Keratinocyte (primary cell): ENCODE measurements around the gene ADM2. TPM values are rescaled to one million over a fixed set of nuclear protein-coding genes. Genes with fewer than 3 reads are reported as not detected.

Source experiments
- DNase-seq: peaks from one replicate; pipeline ENCODE4 v3.0.0-alpha.2; 2011; ENCODE audit warnings: low read depth, missing footprints, low spot score
- FAIRE-seq: peaks from 2 replicates; lab custom pipeline; 2011; peaks lifted over from hg19 to GRCh38; lab: Jason Lieb, UNC
- H2AFZ ChIP-seq: 2 replicates; pipeline ENCODE4 v1.6.0; 2012; ENCODE audit warnings: low read length, control low read depth, inconsistent platforms; ENCODE audit not compliant: control insufficient read depth
- H3K27ac ChIP-seq: 2 replicates; pipeline ENCODE4 v1.5.1; 2011; ENCODE audit warnings: low read length; ENCODE audit not compliant: control insufficient read depth, insufficient read depth
- H3K27me3 ChIP-seq: 3 replicates; pipeline ENCODE4 v1.6.0; 2011; ENCODE audit warnings: low read length; ENCODE audit not compliant: control insufficient read depth, insufficient read depth; ENCODE audit errors: extremely low read depth
- H3K36me3 ChIP-seq, 2 experiments: 2 replicates in 1 of 2; 3 replicates in 1 of 2; pipeline ENCODE4 v1.5.1; 2011; ENCODE audit warnings: low read length in 2 of 2, mild to moderate bottlenecking in 1 of 2; ENCODE audit not compliant: control insufficient read depth in 2 of 2, insufficient read depth in 2 of 2; ENCODE audit errors: extremely low read depth in 1 of 2
- H3K4me1 ChIP-seq: 3 replicates; pipeline ENCODE4 v1.5.1; 2011; ENCODE audit warnings: low read length; ENCODE audit not compliant: control insufficient read depth, insufficient read depth; ENCODE audit errors: extremely low read depth
- H3K4me2 ChIP-seq: 3 replicates; pipeline ENCODE4 v1.6.0; 2011; ENCODE audit warnings: low read depth, low read length; ENCODE audit not compliant: control insufficient read depth, insufficient read depth; ENCODE audit errors: extremely low read depth
- H3K4me3 ChIP-seq, 3 experiments: fragments of 200-600 bp in 1 of 3; sonication (generic) in 1 of 3; 2 replicates in 2 of 3; 3 replicates in 1 of 3; pipeline ENCODE4 v1.5.1; 2011 to 2016; ENCODE audit warnings: low read length in 3 of 3, mild to moderate bottlenecking in 3 of 3, control low read depth in 2 of 3, inconsistent platforms in 1 of 3, low read depth in 1 of 3, mixed read lengths in 1 of 3, mixed run types in 1 of 3, moderate library complexity in 1 of 3; ENCODE audit not compliant: control insufficient read depth in 2 of 3, insufficient read depth in 2 of 3; ENCODE audit errors: extremely low read depth in 1 of 3
- H3K79me2 ChIP-seq: 2 replicates; pipeline ENCODE4 v1.6.0; 2012; ENCODE audit warnings: low read length; ENCODE audit not compliant: control insufficient read depth, insufficient read depth
- H3K9ac ChIP-seq: 3 replicates; pipeline ENCODE4 v1.6.0; 2011; ENCODE audit warnings: low read length; ENCODE audit not compliant: control insufficient read depth, insufficient read depth; ENCODE audit errors: extremely low read depth
- H3K9me1 ChIP-seq: 3 replicates; pipeline ENCODE4 v1.6.0; 2011; ENCODE audit warnings: low read length; ENCODE audit not compliant: control insufficient read depth, insufficient read depth; ENCODE audit errors: extremely low read depth
- H3K9me3 ChIP-seq: 2 replicates; pipeline ENCODE4 v1.5.1; 2012; ENCODE audit warnings: low read depth, low read length; ENCODE audit not compliant: control insufficient read depth
- H4K20me1 ChIP-seq: 3 replicates; pipeline ENCODE4 v1.6.0; 2011; ENCODE audit warnings: low read length; ENCODE audit not compliant: control insufficient read depth, insufficient read depth; ENCODE audit errors: extremely low read depth
- CTCF ChIP-seq, 3 experiments: IDR thresholded peaks in 1 of 3; conservative IDR thresholded peaks in 1 of 3; optimal IDR thresholded peaks in 1 of 3; 2 replicates in 2 of 3; 3 replicates in 1 of 3; pipeline versions ENCODE3 to v1.5.1; 2011; ENCODE audit warnings: low read length in 3 of 3, mild to moderate bottlenecking in 3 of 3, moderate library complexity in 2 of 3, control low read depth in 1 of 3, inconsistent platforms in 1 of 3; ENCODE audit not compliant: insufficient read depth in 2 of 3; ENCODE audit errors: extremely low read depth in 1 of 3
- EZH2 ChIP-seq: IDR thresholded peaks from one replicate; pipeline ENCODE4 v1.6.1; 2012; ENCODE audit warnings: inconsistent platforms, mild to moderate bottlenecking, low read length, moderate library complexity
- dilution Hi-C: fragments of 300-500 bp; cut with MboI; formaldehyde crosslinking; loops from one replicate; pipeline ENCODE4 v1.7.0; 2020; ENCODE audit warnings: low sequenced_read_pairs; ENCODE audit not compliant: extremely low pct_ligation_motif_present
- polyA plus RNA-seq, 5 experiments: library from polyadenylated mRNA; depleted of rRNA in 3 of 5; stranded (reverse) in 3 of 5; stranded (forward) in 1 of 5; unstranded in 1 of 5; fragments of >200 nt; gene quantifications; 1 replicate in 1 of 5; 2 replicates in 3 of 5; 3 replicates in 1 of 5; pipeline versions ENCODE4 v1.2.1 to v1.2.3, GENCODE V29; 2011 to 2012; ENCODE audit warnings: missing spikeins in 2 of 5, low read depth in 1 of 5, low replicate concordance in 1 of 5

Gene ADM2
- polyA plus RNA-seq, 1 donor (not counting 4 experiments of a cell fraction or from before 2014, with no cell fraction given) = 0.21 TPM

- Histone ChIP-seq H3K9me1 (no peaks in the 10 kb centered on the region), H3K79me2 (no peaks in the 10 kb centered on the region), H3K9me3 (no peaks in the 10 kb centered on the region), H3K9ac (no peak overlapping the region), H2AFZ (no peak overlapping the region), H3K4me3 (no peak overlapping the region), H3K27ac (no peak overlapping the region), H3K27me3 (peaks cover 5% of the 10 kb centered on the region), H3K4me1 (peaks cover 23% of the 10 kb centered on the region), H3K4me2 (no peak overlapping the region), H3K36me3 (no peaks in the 10 kb centered on the region), H4K20me1 (no peaks in the 10 kb centered on the region)
- FAIRE-seq (no peak), DNase-seq (no peak)
- dilution Hi-C loops = no loop called here
- no peak for TF ChIP-seq CTCF (optimal IDR thresholded peaks at IDR 0.05 in 1 of 3, IDR thresholded peaks at IDR 0.05 in 1 of 3, conservative IDR thresholded peaks at IDR 0.05 in 1 of 3; ENCODE audit: extremely low read depth in 1 of 3, insufficient read depth in 2 of 3, low read length in 3 of 3)
- TF ChIP-seq EZH2 = no peak
Observed at GRCh38 chr22:50535113-50535512, 53.8 kb downstream of the ADM2 start.

Other genes starting within 250 kb of the ADM2 start
- gene TUBGCP6, start 236.5 kb upstream of the ADM2 start, polyA plus RNA-seq = 10.1 to 19.0 TPM (median 11.6 TPM) in 3 replicates
- 4.7 to 12.4 TPM (median 8.2 TPM) in 3 replicates for gene HDAC10, start 230.3 kb upstream of the ADM2 start, polyA plus RNA-seq
- 10.1 to 17.9 TPM (median 11.1 TPM) in 3 replicates for gene MAPK12, start 219.9 kb upstream of the ADM2 start, polyA plus RNA-seq
- gene MAPK11, start 211.2 kb upstream of the ADM2 start, polyA plus RNA-seq = 3.4 to 12.6 TPM (median 4.6 TPM) in 3 replicates
- 44.3 to 90.3 TPM (median 66.2 TPM) in 3 replicates for gene PLXNB2, start 173.9 kb upstream of the ADM2 start, polyA plus RNA-seq
- gene DENND6B, start 154.5 kb upstream of the ADM2 start, polyA plus RNA-seq = 0.94 to 3.1 TPM (median 1.4 TPM) in 3 replicates
- gene PPP6R2, start 138.2 kb upstream of the ADM2 start, polyA plus RNA-seq = 19.8 to 29.7 TPM (median 23.2 TPM) in 3 replicates
- 16.2 to 34.4 TPM (median 25.8 TPM) in 3 replicates for gene SBF1, start 6.5 kb upstream of the ADM2 start, polyA plus RNA-seq
- not detected in 3 replicates for gene MIOX, start 5.3 kb downstream of the ADM2 start, polyA plus RNA-seq
- gene LMF2, start 26.2 kb downstream of the ADM2 start, polyA plus RNA-seq = 13.2 to 29.4 TPM (median 22.0 TPM) in 3 replicates
- gene NCAPH2, start 26.7 kb downstream of the ADM2 start, polyA plus RNA-seq = 11.0 to 16.4 TPM (median 11.4 TPM) in 3 replicates
- 1.9 to 4.3 TPM (median 2.4 TPM) in 3 replicates for gene SCO2, start 44.1 kb downstream of the ADM2 start, polyA plus RNA-seq
- gene TYMP, start 48.5 kb downstream of the ADM2 start, polyA plus RNA-seq = 25.5 to 121 TPM (median 40.3 TPM) in 3 replicates
- 0.01 to 0.08 TPM in 2 of 3 replicates, not detected in the other for gene KLHDC7B, start 64.4 kb downstream of the ADM2 start, polyA plus RNA-seq
- gene SYCE3, start 81.4 kb downstream of the ADM2 start, polyA plus RNA-seq = 0.17 to 0.36 TPM in 2 of 3 replicates, not detected in the other
- 10.2 to 14.6 TPM (median 11.0 TPM) in 3 replicates for gene CPT1B, start 96.9 kb downstream of the ADM2 start, polyA plus RNA-seq
- 39.5 to 54.9 TPM (median 49.0 TPM) in 3 replicates for gene CHKB, start 101.3 kb downstream of the ADM2 start, polyA plus RNA-seq
- 0.29 to 1.0 TPM (median 0.31 TPM) in 3 replicates for gene MAPK8IP2, start 119.2 kb downstream of the ADM2 start, polyA plus RNA-seq
- 12.1 to 20.8 TPM (median 19.5 TPM) in 3 replicates for gene ARSA, start 146.6 kb downstream of the ADM2 start, polyA plus RNA-seq
- gene SHANK3, start 191.3 kb downstream of the ADM2 start, polyA plus RNA-seq = 1.00 to 1.8 TPM (median 1.6 TPM) in 3 replicates